Cardiac muscle cell (in vitro differentiated cells and primary cell): Measurements from ENCODE around the gene PLA2G4D. TPM values are rescaled to one million over a fixed set of nuclear protein-coding genes. Genes with fewer than 3 reads are reported as not detected.

Experiments used
- DNase-seq, 2 donors: peaks; one replicate each; pipeline versions ENCODE4 v3.0.0 to v3.0.0-alpha.2; 2010 to 2017; ENCODE audit warnings: low read depth in 1 of 2, low spot score in 1 of 2
- H3K27ac ChIP-seq: fragments of 200-600 bp; sonication (generic); 2 replicates; pipeline ENCODE4 v1.5.1; 2016
- H3K27me3 ChIP-seq: fragments of 200-600 bp; sonication (generic); 2 replicates; pipeline ENCODE4 v1.6.0; 2016; ENCODE audit warnings: control low read depth
- H3K36me3 ChIP-seq: fragments of 200-600 bp; sonication (generic); 2 replicates; pipeline ENCODE4 v1.5.1; 2016; ENCODE audit warnings: control low read depth
- H3K4me1 ChIP-seq: fragments of 200-600 bp; sonication (generic); 2 replicates; pipeline ENCODE4 v1.8.1; 2017; ENCODE audit warnings: low read depth, mild to moderate bottlenecking, mixed run types
- H3K4me3 ChIP-seq: fragments of 200-600 bp; sonication (generic); 2 replicates; pipeline ENCODE4 v1.5.1; 2016; ENCODE audit warnings: mild to moderate bottlenecking
- H3K9me3 ChIP-seq: fragments of 200-600 bp; sonication (generic); 2 replicates; pipeline ENCODE4 v1.5.1; 2017; ENCODE audit warnings: low read depth, mild to moderate bottlenecking, control low read depth
- polyA plus RNA-seq: library from polyadenylated mRNA; unstranded; fragments of >200 nt; fragmentation: Nextera tagmentation; extraction: Ambion mirVana; gene quantifications from 2 replicates; pipeline ENCODE4 v1.2.1, GENCODE V29; 2016
- total RNA-seq: library from RNA; depleted of rRNA; stranded (reverse); fragments of >200 nt; gene quantifications from 2 replicates; pipeline ENCODE4 v1.2.3, GENCODE V29; 2016
- TF ChIP-seq, protein P1 (sequence below): IDR thresholded peaks from 2 replicates; pipeline ENCODE4 v1.5.1; 2012; ENCODE audit warnings: low read depth, mild to moderate bottlenecking, low read length

PLA2G4D gene
- total and polyA plus RNA-seq, 2 experiments from 2014 or later: 0.03 to 0.16 TPM

GRCh38 chr15:42104095-42104891 is 9.9 kb upstream of the PLA2G4D start:
- TF ChIP-seq, protein P1, sequence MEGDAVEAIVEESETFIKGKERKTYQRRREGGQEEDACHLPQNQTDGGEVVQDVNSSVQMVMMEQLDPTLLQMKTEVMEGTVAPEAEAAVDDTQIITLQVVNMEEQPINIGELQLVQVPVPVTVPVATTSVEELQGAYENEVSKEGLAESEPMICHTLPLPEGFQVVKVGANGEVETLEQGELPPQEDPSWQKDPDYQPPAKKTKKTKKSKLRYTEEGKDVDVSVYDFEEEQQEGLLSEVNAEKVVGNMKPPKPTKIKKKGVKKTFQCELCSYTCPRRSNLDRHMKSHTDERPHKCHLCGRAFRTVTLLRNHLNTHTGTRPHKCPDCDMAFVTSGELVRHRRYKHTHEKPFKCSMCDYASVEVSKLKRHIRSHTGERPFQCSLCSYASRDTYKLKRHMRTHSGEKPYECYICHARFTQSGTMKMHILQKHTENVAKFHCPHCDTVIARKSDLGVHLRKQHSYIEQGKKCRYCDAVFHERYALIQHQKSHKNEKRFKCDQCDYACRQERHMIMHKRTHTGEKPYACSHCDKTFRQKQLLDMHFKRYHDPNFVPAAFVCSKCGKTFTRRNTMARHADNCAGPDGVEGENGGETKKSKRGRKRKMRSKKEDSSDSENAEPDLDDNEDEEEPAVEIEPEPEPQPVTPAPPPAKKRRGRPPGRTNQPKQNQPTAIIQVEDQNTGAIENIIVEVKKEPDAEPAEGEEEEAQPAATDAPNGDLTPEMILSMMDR: no peak
- DNase-seq: peak in 1 of 2 donors; percentile 57
- no peak overlapping the region for H3K4me3 ChIP-seq
- no peaks in the 10 kb centered on the region for H3K27me3 ChIP-seq
- H3K4me1 ChIP-seq: peaks cover 5% of the 10 kb centered on the region
- no peak overlapping the region for H3K27ac ChIP-seq
- H3K36me3 ChIP-seq: no peaks in the 10 kb centered on the region
- H3K9me3 ChIP-seq: no peaks in the 10 kb centered on the region

DNA sequence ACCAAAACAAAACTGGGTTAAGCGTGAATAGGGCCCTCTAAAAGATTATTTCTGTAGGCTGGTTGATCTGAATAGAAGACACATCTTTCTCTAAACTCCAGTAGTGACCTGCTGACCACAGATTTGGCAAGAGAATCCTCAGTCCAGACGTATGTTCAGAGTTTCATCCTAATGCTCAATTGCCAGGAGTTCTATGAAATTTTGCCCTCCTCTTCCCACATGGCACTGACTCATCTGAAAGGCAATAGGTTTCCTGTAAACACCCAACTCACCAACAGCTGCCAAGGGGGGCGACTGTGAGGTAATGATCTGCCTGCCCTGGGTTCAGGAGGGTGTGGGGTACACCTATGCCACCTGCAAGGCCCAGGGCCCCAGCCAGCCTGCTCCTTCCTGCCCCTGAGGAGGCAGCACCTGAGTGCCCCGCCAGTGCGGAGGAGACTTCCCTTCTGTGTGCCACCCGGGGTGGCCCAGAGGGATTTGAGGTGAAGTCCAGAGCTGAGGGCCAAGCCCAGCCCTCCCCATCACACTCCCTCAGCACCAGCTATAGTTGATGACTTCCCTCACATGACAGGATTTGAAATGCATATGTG is 8.4 kb upstream of the PLA2G4D start:
- Histone ChIP-seq H3K36me3 (no peaks in the 10 kb centered on the region), H3K4me1 (peaks cover 5% of the 10 kb centered on the region), H3K4me3 (no peak overlapping the region), H3K9me3 (no peaks in the 10 kb centered on the region), H3K27ac (no peak overlapping the region), H3K27me3 (no peaks in the 10 kb centered on the region)
- peak in 1 of 2 donors; percentile 43 for DNase-seq
- TF ChIP-seq, protein P1: no peak

DNA sequence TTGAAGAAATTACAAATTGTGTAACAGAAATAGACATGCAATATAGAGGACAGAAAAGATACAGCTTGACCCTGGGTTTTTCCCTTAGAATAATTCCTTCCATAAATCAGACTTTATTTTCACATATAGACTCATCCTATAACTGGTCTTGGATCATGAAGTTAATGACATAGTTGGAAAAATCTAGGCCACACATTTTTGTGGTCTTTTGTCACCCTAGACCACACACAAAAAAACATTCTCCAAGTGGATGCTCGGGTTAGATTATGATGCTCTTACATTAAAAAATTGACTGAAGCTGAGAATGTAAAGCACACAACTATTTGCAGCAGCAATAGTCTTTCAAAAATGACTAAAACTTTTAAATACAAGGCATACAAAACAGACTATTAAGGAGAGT is 7.5 kb upstream of the PLA2G4D start:
- Histone ChIP-seq H3K9me3 (no peaks in the 10 kb centered on the region), H3K27ac (no peak overlapping the region), H3K27me3 (no peaks in the 10 kb centered on the region), H3K4me1 (peaks cover 5% of the 10 kb centered on the region), H3K36me3 (no peaks in the 10 kb centered on the region), H3K4me3 (no peak overlapping the region)
- DNase-seq: no peak
- TF ChIP-seq, protein P1: no peak

DNA sequence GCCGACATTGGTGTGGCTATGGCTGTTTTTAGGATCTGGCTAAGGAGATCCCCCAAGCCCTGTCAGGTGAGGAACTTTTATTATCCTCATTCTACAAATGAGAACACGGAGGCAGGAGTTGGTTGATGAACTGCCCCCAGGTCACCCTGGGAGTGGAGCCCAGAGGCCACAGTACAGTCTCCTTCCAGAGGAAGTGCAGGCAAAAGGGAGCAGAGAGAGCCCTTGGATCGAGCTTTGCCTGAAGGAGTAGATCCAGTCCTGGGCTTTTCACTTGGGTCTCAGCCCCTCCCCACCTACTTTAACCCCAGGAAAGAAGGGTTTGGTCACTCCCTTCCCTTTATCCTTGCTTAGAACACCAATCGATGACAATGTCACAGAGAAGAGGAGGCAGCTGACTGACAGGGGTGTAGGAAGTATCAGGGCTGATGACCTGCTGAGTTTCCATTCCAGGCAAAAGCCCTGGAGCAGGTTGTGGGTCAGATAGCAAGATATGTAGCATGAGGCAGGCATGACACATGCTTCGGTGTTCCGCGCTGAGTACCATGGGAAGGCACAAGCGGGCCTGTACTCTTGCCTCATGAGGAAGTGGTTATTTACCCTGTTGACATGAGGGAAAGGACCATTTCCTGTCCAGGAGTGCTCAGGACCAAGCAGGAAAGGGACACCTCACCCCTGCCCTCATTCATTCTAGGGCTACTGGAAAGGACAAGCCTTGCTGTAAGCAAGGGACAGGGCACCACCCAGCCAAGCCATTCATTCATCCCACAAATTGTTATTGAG is 5.8 kb upstream of the PLA2G4D start:
- Histone ChIP-seq H3K4me1 (no peaks in the 10 kb centered on the region), H3K4me3 (no peak overlapping the region), H3K9me3 (no peaks in the 10 kb centered on the region), H3K27me3 (no peaks in the 10 kb centered on the region), H3K36me3 (no peaks in the 10 kb centered on the region), H3K27ac (no peak overlapping the region)
- TF ChIP-seq, protein P1: no peak
- DNase-seq: peak in 1 of 2 donors; percentile 17

- DNase-seq: no peak
- no peaks in the 10 kb centered on the region for H3K4me1 ChIP-seq
Observed at GRCh38 chr15:42097018-42097417, 2.7 kb upstream of the PLA2G4D start.

More at GRCh38 chr15:42097018-42097417, 2.7 kb upstream of the PLA2G4D start:
- Histone ChIP-seq H3K27ac (no peak overlapping the region), H3K27me3 (no peaks in the 10 kb centered on the region), H3K36me3 (no peaks in the 10 kb centered on the region), H3K9me3 (no peaks in the 10 kb centered on the region), H3K4me3 (no peak overlapping the region)
- TF ChIP-seq, protein P1: no peak
